NAMALWA (cell line): Measurements from ENCODE around the gene ADAMTS6.

Source experiments
- DNase-seq: peaks from one replicate; pipeline ENCODE4 v3.0.0-alpha.2; 2015; ENCODE audit warnings: low spot score

Gene ADAMTS6

DNA sequence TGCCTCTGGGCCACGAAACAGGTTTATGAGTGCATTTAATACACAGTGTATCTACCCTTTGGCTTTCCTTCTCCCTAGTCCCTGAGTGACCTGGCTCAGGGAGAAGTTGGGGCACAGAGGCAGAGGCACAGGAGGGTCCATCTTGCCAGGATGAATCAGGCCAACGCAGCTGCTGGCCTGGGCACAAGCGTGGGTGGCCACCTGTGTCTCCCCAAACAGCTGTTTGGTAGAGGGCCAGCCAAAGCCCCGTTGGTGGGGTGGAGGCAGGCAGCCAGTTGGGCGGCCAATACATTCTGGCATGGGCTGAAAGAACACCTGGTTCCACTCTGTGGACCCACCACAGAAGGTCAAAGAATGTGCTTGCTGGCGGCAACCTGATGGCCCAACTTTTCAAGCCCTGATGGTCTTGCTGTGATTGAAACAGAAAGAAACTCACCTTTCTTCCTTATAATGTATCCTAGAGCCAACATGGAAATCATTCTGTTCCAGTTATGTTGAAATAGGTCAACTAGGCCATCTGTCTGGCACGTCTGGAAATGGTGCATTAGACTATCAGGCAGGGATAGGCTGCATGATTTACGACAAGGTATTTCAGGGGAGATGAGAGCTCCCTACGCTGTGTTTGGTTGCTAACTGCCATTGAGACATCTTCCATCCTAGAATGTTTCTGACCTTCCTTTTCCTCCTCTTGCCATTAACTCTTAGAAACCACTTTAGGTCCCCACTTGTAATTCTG lies 337.4 kb downstream of the ADAMTS6 start:
- no peak for DNase-seq

DNA sequence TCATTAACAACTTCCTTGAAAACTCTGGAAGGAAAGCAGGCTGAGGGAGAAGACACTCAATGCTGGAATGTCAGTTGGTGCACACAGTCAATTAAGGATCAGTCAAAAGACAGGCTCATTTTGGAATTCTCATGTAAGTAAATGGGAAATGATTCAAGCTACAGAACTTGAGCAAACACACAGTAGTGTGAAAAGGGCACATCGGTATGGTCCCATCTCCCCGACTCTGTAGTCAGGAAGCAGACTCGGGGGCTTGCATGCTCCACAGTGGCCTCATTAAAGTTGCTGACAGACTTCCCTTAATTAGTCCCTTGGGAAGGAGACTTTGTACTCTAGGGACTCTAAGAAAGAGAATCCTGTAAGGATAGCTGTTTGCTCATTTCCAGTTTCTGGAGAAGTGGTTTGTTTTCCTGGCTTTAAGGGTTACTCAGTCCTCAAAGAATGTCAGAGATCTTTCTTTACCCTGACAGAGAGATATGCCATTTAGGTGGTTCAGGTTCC lies 339.2 kb downstream of the ADAMTS6 start:
- no peak for DNase-seq

DNA sequence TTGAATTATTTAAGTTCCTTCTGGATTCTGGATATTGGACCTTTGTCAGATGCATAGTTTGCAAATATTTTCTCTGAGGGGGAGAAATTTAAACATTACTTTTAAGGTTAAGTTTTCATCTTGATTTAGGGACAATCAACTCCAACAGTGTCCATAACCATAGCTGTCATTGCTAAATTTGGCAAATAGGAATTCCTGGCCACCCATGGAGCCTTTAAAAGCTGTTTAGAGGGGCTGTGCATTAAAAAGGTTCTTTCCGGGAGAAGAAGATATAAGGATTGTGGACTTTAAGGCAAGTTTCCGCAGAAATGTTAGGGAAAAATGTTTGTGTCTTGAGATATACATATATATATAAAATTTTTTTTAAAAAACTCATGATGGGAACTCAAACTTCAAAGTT lies 339.7 kb downstream of the ADAMTS6 start:
- no peak for DNase-seq

DNA sequence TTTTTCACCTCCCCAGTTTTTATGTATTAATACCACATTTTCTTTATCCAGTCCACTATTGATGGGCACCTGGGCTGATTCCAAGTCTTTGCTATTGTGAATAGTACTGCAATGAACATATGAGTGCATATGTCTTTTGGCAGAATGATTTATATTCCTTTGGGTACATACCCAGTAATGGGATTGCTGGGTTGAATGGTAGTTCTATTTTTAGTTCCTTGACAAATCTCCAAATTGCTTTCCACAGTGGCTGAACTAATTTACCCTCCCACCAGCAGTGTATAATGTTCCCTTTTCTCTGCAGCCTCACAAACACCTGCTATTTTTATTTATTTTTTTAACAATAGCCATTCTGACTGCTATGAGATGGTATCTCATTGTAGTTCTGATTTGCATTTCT lies 340.2 kb downstream of the ADAMTS6 start:
- no peak for DNase-seq

DNA sequence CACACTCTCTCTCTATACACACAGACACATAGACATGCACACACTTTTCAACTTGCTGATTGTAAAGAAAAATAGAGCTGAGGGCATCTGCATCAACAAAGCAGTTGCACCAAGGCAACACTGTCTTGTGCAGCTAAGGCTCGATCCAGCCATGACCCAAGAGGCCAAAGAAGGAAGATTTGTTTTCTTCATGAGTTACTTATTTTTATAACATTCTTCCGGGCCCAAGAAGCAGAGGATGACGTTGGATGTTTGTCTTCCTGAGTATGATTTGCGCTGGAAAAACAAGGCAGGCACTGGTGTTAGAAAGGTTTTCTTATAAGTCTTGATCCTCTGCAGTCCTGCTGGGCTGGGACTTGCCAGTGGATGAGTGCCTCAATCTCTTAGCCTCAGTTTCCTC lies 344.1 kb downstream of the ADAMTS6 start:
- DNase-seq: no peak

DNA sequence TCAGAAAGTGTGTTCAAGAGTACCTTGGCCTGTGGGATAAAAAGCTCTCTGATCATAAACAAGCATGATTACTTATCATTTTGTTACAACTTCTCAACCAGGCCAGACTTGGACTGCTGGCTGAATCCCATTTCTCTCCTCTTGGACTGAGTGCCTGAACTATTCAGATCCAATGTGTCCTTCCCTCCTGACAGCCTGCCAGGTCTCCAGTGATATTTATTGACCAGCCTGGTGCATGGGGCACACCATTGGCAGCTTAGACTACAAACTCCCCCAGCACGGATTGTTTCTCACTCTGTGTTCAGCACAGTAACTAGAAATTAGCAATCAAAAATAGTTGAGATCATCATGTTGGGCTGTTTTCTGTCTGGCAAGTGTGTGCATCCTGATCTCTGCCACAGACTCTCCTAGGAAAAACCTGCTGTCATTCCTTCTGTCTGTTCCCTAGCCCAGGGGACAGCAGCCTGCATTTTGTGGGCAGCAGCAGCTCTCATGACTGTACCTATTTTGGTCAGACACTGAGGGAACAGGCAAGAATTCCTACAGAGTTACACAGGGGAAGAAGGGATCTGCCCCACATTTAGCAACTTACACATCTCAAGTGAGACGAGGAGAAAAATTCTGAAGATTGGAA lies 348.1 kb downstream of the ADAMTS6 start:
- DNase-seq: no peak

DNA sequence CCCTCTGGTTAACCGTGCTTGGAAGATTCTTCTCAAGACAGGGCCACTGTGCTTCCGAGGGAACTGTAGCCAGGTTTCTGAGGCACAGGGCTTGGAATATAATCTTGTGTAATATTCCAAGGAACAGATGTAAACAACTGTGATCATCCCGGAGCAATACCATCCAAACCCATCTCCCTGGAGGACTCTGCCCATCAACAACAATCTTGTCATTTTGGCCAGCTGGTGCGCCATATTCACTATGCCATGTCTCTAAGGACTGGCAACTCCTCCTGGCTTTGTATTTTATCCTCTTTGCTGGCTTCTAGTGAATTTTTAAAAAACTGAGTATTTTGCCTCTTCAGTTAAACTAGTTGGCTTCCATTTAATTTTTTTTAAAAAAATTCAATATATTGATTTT lies 349.3 kb downstream of the ADAMTS6 start:
- DNase-seq: no peak

DNA sequence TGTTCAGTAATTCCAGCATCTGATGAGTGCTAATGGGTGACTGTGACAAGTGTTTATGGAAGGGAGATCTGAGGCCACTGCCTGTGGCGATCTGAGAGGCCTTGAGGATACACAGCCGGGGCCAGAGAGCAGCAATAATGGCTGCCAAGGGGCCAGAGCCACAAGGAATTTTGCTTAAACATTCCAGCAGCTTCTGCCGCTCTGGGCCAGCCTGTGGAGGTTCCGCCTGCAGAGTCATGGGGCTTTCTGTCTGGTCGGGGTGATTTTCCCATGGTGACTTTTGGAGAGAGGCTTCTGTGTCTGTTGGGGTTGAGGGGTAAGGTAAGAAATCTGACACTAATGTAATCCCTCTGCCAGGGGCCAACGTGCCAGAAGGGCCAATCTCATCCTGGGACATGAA lies 353.5 kb downstream of the ADAMTS6 start:
- DNase-seq: no peak

DNA sequence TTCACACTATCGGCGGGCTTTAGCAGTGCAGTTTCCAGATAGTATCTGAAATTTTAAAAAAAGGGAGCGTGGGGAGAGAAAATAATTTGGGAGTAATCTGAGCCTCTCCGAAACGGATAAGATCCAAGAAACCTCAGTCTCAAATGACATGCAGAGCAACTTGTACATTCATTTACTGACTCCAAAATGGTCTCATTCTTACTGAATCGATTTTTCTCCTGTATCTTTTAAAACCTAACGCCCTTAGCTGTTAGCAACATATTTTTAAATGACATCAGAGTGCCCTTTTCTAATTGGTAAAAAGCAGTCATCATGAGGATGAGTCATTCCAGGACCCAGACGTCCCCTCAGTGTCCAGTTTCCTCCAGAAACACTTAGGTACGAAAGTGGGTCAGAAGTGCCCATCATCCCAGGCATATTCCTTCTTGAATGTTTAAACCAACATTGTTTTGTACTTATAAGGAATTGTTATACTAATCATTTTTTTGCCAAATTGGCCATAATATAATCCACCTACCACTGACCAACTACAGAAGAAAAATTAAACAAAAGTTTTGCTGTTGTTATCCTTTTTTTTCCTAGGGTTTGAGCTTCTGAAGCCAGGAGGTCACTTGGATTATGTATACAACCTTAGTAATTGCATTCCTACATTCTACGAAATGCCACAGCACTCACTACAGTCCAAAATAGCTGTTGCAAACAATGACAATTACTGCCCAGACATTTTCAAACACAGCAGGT lies 354.4 kb downstream of the ADAMTS6 start:
- DNase-seq: no peak

DNA sequence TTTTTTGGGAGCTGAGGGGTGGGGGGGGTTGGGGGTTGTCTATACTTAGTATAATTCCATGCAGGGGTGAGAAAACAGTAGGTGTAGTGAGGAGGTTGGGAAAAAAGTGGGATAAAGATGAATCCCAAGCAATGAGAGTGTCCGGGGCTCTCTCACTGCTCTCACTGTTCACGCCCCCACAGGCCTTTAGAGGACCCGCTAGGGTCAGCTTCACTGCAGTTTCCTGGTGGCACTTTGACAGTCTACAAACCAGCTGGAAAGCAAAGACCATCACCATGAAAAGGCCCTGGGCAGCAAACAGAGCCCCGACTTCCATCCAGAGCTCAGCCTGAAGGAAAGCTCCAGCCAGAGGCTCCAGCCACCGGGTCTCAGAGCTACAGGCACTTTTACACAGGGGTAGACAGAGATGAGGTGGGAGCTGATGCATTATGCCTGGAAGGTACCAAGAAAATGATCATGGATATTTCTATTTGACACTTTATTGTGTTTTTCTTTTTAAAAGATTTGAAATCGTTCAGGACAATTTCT lies 355.1 kb downstream of the ADAMTS6 start:
- no peak for DNase-seq

DNA sequence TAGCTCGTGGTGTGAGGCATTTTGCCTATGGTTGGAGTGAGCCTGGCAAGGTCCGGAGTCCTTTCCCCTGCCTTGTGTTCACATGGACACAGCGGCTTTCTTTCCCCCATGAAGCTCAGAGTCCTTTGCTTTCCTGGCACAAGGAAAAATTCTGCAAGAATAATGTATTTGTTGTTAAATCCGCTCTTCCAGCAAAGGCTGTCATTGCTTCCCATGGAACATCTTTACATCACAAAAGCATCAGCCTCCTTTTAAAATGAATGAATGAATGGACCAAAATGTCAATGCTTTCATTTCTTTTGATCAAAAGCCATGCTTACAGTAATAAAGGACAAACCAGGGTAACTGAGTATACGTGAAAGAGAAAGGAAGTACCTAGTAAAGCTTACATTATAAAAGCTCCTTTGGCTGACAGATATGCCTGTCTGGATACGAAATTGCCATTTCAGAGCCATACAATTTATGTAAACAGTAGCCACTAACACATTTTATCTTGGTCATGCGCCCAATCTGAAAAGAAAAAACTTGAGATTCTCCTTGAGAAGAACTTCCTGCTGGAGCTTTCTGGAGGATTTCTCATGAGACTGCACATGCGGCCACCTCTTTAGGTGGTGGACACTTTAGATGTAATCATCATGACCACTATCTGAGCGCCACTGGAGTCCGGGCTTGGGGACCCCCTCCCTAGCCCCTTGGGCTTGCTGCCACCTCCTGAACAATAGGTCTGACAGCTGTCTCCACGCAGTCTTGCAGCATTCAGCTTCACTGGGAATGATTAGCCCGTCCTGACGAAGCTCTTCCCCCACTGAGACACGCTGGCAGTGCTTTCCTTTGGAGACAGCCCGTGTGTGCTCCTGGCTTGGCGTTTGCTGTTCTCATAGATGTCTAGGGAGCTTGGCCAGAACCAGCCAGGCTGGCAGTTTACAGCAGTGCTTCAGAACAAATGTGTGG lies 355.9 kb downstream of the ADAMTS6 start:
- DNase-seq: no peak

DNA sequence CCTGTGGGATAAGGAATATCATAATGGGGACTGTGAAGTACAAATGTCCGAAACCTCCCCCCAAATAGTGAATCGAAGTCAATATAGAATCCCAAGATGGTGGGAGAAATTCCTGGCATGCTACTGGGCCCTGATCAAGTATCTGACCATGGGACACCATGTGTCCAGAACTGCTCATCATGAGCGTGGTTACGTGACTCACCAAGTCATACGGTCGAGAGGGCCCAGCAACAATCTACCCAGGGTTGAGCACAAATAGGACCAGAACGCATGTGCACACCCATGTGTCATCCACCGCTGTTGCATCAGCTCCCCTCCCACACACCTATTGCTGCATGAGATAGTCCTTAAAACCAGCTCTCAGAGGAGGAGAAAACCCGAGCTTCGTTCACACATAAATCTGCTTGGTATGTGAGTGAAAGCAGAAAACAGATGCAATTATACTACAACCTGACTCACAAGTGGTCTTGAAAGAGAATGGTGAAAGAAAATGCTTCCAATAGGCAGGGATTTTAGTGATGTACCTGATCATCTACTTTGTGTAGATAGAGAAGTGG lies 359.8 kb downstream of the ADAMTS6 start:
- no peak for DNase-seq

DNA sequence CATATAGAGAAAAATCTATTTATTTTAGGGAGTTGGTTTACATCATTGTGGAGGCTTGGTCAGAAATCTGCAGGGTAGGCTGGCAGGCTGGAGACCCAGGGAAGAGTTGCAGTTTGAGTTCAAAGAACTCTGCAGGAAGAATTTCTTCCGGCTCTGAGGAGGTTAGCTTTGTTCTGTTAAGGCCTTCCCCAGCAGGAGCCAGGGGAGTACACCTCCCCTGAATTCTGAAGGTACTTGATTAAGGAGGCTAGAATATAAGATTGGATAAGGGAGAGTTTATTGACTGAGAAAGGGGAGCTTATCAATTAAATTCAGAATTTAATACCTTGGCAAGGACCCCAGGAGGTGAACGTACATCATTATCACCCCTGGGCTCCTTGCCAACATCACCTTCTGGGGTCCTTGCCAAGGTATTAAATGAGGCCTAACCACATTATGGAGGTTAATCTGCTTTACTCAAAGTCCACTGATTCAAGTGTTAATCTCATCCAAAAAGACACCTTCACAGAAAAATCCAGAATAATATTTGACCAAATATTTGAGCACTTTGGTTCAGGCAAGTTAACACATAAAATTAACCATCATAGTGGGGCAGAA lies 361.3 kb downstream of the ADAMTS6 start:
- DNase-seq: no peak

DNA sequence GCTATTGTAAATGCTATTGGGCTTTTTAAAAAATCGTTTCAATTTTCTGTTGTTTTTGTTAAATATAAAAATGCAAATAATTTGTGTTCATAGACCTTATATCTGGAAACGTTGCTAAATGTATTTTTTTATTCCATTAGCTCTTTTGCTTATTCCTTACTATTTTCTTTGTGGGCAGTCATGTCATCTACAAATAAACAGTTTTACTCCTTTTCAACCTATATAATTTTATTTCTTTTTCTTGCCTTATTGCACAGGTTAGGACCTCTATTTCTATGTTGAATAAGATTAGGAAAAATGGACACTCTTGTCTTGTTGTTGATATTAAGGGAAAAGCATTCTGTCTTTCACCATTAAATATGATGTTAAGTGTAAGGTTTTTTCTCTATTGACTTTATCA lies 364.2 kb downstream of the ADAMTS6 start:
- no peak for DNase-seq

DNA sequence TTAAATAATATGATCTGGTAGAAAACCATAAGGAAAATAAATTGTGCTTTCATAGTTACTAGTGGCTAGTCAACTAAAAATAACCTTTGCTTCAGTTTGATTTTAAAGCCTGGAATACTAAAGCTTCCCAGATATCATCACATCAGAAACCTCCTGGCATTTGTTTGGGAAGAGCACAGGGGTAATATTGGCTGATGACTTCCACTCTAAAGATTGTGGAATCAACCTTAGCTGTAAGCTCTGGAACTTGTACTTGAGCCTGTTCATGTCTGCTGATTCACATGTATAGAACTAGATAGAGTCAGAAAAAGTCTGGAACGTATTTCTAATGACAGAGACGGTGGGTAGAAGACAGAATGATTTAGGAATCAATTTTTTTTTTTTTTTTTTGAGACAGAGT lies 367.9 kb downstream of the ADAMTS6 start:
- DNase-seq: no peak

DNA sequence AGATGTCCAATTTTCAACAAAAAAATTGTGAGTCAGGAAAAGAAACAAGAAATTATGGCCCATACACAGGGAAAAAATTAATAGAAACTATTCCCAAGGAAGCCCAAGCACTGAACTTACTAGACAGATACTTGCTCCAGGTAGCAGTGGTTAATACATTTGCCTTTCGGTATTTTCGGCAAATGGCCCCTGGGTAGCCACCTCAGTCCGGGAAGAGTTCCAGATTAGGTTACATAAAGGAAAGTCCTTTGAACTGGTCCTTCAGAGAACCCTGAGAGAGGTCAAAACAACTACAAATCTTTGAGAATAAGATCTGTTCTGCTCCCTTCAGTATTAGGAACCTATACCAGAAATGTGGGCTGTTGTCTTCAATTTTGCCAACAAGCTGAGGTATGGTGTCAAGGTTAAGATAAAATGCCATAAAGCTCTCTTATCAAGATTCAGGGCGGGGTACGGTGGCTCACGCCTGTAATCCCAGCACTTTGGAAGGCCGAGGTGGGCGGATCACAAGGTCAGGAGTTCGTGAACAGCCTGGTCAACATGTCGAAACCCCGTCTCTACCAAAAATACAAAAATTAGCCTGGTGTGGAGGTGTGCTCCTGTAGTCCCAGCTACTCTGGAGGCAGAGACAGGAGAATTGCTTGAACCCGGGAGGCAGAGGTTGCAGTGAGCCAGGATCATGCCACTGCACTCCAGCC lies 369.6 kb downstream of the ADAMTS6 start:
- no peak for DNase-seq

DNA sequence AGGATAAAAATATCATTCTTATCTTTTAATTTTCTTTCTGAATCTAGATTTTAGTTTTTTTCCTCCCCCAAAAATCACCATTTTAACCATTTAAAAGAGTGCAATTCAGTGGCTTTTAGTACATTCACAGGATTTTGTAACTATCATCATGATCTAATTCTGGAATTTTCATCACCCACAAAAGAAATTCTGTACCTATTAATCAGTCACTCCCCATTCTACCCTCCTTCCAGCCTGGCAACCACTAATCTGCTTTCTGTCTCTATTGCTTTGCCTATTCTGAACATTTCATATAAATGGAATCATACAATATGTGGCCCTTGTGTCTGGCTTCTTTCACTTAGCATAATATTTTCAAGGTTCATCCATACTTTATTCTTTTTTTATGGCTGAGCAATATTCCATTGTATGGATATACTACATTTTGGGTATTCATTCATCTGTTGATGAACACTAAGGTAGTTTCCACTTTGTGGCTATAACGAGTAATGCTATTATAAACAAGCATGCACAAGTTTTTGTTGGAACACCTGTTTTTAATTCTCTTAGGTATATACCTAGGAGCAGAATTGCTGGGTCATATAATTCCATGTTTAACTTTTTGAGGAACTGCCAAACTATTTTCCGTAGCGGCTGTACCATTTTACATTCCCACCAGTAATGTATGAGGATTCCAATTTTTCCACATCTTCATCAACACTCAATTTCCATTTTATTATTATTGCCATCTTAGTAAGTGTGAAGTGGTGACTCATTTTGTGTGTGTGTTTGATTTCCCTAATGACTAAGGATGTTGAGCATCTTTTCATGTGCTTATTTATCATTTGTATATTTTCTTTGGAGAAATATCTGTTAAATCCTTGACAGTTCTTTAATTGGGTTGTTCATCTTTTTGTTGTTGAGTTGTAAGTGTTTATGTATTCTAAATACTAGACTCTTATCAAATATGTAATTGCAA lies 372.7 kb downstream of the ADAMTS6 start:
- no peak for DNase-seq

DNA sequence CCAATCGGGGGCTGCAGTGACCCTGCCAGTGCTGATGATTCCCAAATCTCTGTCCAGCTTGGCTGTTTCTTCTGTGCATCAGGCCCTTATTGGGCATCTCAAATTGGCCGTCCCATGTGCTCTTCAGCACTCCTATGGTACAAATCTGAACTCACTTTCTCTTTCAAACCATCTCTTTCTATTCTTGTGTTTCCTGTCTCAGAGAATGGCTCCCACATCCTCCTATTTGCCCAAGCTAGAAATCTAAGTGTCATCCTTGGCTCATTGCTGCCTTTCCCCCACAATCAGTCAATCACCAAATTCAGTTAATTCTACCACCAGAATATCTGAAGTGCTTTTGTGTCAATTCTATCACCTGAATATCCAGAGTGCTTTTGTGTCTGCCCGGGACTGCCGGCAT lies 376.4 kb downstream of the ADAMTS6 start:
- no peak for DNase-seq

DNA sequence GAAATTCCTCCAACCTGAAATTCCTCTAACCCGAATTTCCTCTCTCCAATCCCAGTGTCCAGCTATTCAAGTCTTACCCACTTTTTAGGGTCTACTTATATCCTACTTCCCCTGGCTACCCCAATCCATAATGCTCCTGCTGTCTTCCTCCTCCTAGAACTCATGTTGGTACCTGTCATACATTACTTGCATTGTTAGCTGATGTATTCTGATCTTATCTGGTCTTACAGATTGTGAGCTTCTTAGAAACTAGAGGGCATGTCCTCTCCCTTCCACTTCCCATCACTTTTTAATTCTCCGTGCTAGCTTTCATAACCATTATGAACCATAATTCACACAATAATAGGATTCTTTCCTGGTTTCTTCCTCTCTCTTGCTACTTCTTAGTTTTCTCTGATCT lies 376.9 kb downstream of the ADAMTS6 start:
- no peak for DNase-seq
